ENCODE results near the gene CXCR5.
"Not testable (repeated sequence)": the region's sequence is repeated elsewhere in the genome, so short reads cannot be mapped to it uniquely, and the experiment has no call there.

CXCR5 gene

GRCh38 chr11:118842369-118842768 lies 41.3 kb upstream of the CXCR5 start:
- Histone ChIP-seq H3K4me3 (no peak overlapping the region), H3K9me3 (no peaks in the 10 kb centered on the region), H3K27ac (no peak overlapping the region), H3K36me3 (no peaks in the 10 kb centered on the region), H3K27me3 (no peaks in the 10 kb centered on the region), H3K4me1 (peaks cover 0 to 34% (median 2%) of the 10 kb centered on the region in 4 donors)
- no peak for DNase-seq
- intact Hi-C loops (cut with DNase I; ENCODE audit: low total_unique reads) = no loop called here
- TF ChIP-seq CTCF (IDR thresholded peaks at IDR 0.05) = no peak

- H3K27me3 ChIP-seq; H3K4me3 ChIP-seq; H3K9me3 ChIP-seq; H3K36me3 ChIP-seq; DNase-seq; intact Hi-C loops (cut with DNase I; ENCODE audit: low total_unique reads); H3K27ac ChIP-seq: not testable (repeated sequence)
- peaks cover 0 to 34% (median 2%) of the 10 kb centered on the region in 4 donors for H3K4me1 ChIP-seq
Observed at GRCh38 chr11:118842843-118843242, 40.8 kb upstream of the CXCR5 start.

- no peak for TF ChIP-seq CTCF (IDR thresholded peaks at IDR 0.05)
- Histone ChIP-seq H3K27ac (no peak overlapping the region), H3K4me1 (peaks cover 0 to 34% (median 2%) of the 10 kb centered on the region in 4 donors), H3K36me3 (no peaks in the 10 kb centered on the region), H3K9me3 (no peaks in the 10 kb centered on the region), H3K27me3 (no peaks in the 10 kb centered on the region), H3K4me3 (no peak overlapping the region)
- intact Hi-C loops (cut with DNase I; ENCODE audit: low total_unique reads) = no loop called here
- DNase-seq = no peak
Observed at GRCh38 chr11:118843565-118843964, 40.1 kb upstream of the CXCR5 start.

GRCh38 chr11:118845369-118845768 lies 38.3 kb upstream of the CXCR5 start:
- TF ChIP-seq CTCF (IDR thresholded peaks at IDR 0.05) = no peak
- Histone ChIP-seq H3K36me3 (no peaks in the 10 kb centered on the region), H3K27ac (no peak overlapping the region), H3K4me3 (no peak overlapping the region), H3K9me3 (no peaks in the 10 kb centered on the region), H3K27me3 (no peaks in the 10 kb centered on the region), H3K4me1 (peaks cover 0 to 19% (median 2%) of the 10 kb centered on the region in 4 donors)
- intact Hi-C loops (cut with DNase I; ENCODE audit: low total_unique reads) = no loop called here
- DNase-seq = no peak

- Histone ChIP-seq H3K9me3 (no peaks in the 10 kb centered on the region), H3K36me3 (no peaks in the 10 kb centered on the region), H3K4me1 (peaks cover 0 to 17% (median 2%) of the 10 kb centered on the region in 4 donors), H3K4me3 (no peak overlapping the region), H3K27me3 (no peaks in the 10 kb centered on the region), H3K27ac (no peak overlapping the region)
- intact Hi-C loops (cut with DNase I; ENCODE audit: low total_unique reads) = no loop called here
- DNase-seq = no peak
- no peak for TF ChIP-seq CTCF (IDR thresholded peaks at IDR 0.05)
Observed at GRCh38 chr11:118846181-118846935, 37.3 kb upstream of the CXCR5 start.

- Histone ChIP-seq H3K27ac (no peak overlapping the region), H3K4me1 (no peaks in the 10 kb centered on the region), H3K27me3 (no peaks in the 10 kb centered on the region), H3K4me3 (no peak overlapping the region), H3K9me3 (no peaks in the 10 kb centered on the region), H3K36me3 (no peaks in the 10 kb centered on the region)
- intact Hi-C loops (cut with DNase I; ENCODE audit: low total_unique reads) = no loop called here
- TF ChIP-seq CTCF (IDR thresholded peaks at IDR 0.05) = no peak
- DNase-seq = no peak
Observed at GRCh38 chr11:118849825-118850224, 33.9 kb upstream of the CXCR5 start.

Measured in tibial artery (tissue), 4 donors.